Adrenal gland (tissue), 12 donors: ENCODE results near the gene STEAP3. TPM values are rescaled to one million over a fixed set of nuclear protein-coding genes. Genes with fewer than 3 reads are reported as not detected.

Source experiments
- DNase-seq, 7 donors: peaks; one replicate each; pipeline ENCODE4 v3.0.0-alpha.2; 2019 to 2020
- H3K27ac ChIP-seq, 5 donors: fragments of 200-600 bp; sonication (generic) in 4 of 5; 1 replicate in 3 of 5; 2 replicates in 2 of 5; pipeline versions ENCODE4 v1.5.1 to v1.8.0; 2016 to 2020; ENCODE audit warnings: mild to moderate bottlenecking in 1 of 5
- H3K27me3 ChIP-seq: fragments of 200-600 bp; 2 replicates; pipeline ENCODE4 v1.8.0; 2021
- H3K36me3 ChIP-seq, 2 donors: fragments of 200-600 bp; replicated peaks in 1 of 2; 1 replicate in 1 of 2; 2 replicates in 1 of 2; pipeline versions ENCODE4 v1.5.1 to v1.8.0; 2018 to 2022
- H3K4me1 ChIP-seq, 2 donors: fragments of 200-600 bp; replicated peaks in 1 of 2; 1 replicate in 1 of 2; 2 replicates in 1 of 2; pipeline versions ENCODE4 v1.5.1 to v1.8.0; 2018 to 2021
- H3K4me3 ChIP-seq, 4 donors: fragments of 200-600 bp; sonication (generic) in 3 of 4; one replicate each; pipeline ENCODE4 v1.5.1; 2016 to 2018
- H3K9me3 ChIP-seq, 3 donors: fragments of 200-600 bp; sonication (generic) in 1 of 3; replicated peaks in 1 of 3; 1 replicate in 2 of 3; 2 replicates in 1 of 3; pipeline versions ENCODE4 v1.5.1 to v1.8.0; 2016 to 2021
- POLR2A ChIP-seq, 2 donors: fragments of 450-650 bp; IDR thresholded peaks; one replicate each; pipeline ENCODE4 v1.6.1; 2017; ENCODE audit warnings: antibody characterized with exemption in 2 of 2, mild to moderate bottlenecking in 2 of 2, moderate library complexity in 1 of 2
- WGBS, 4 donors: extraction: QIAGEN DNeasy Blood & Tissue Kit in 2 of 4; methylation state at CpG; one replicate each; pipeline versions ENCODE4 v1.1.5 to v1.1.7; 2013 to 2017; 5-methylcytosine and 5-hydroxymethylcytosine counted together
- intact Hi-C, 2 donors: fragments of 100-400 bp; cut with DNase I; formaldehyde crosslinking; loops; one replicate each; pipeline versions ENCODE4 v1.14.1 to v1.15.0; 2022 to 2023
- polyA plus RNA-seq, 3 donors: library from polyadenylated mRNA; stranded (reverse); fragments of 200-250 nt in 2 of 3; fragments of 350-450 nt in 1 of 3; fragmentation: Illumina TruSeq in 1 of 3; extraction: RNeasy Lipid Tissue Mini Kit (QIAGEN cat#74804) in 1 of 3; gene quantifications; one replicate each; pipeline ENCODE4 v1.2.3, GENCODE V29; 2013 to 2014
- total RNA-seq, 9 donors: library from RNA; depleted of rRNA in 4 of 9; stranded (reverse); fragments of >200 nt in 4 of 9; fragments of 120-200 nt in 1 of 9; fragmentation: NEBNext Ultra II Directional in 1 of 9; extraction: Animal tissue kit (Norgen Biotek cat#: 25700) in 1 of 9; gene quantifications; one replicate each; pipeline versions ENCODE4 v1.1.0 to v1.2.4, GENCODE V29; 2013 to 2023
- TF ChIP-seq, protein P1 (sequence below), 6 experiments: fragments of 450-650 bp in 4 of 6; fragments of 200-600 bp in 2 of 6; sonication (generic) in 1 of 6; IDR thresholded peaks; 1 replicate in 5 of 6; 2 replicates in 1 of 6; pipeline versions ENCODE4 v1.5.1 to v1.8.0; 2016 to 2021; ENCODE audit warnings: antibody characterized with exemption in 6 of 6, mild to moderate bottlenecking in 2 of 6, moderate library complexity in 1 of 6
- donor health status: healthy with polysubstance abuse.
- donor health status: Bipolar disorder and iron deficiency.
- donor health status: DM: yes; HTN: yes; CAD: no.
- donor health status: DM: no; HTN: no; CAD: no.
- donor health status: DM: no; HTN: no; CAD: no.
- donor health status: DM: yes; HTN: yes; CAD: no.

Gene STEAP3
- total and polyA plus RNA-seq, 12 donors, result 1.3 to 48.2 (median 6.9) TPM

DNA sequence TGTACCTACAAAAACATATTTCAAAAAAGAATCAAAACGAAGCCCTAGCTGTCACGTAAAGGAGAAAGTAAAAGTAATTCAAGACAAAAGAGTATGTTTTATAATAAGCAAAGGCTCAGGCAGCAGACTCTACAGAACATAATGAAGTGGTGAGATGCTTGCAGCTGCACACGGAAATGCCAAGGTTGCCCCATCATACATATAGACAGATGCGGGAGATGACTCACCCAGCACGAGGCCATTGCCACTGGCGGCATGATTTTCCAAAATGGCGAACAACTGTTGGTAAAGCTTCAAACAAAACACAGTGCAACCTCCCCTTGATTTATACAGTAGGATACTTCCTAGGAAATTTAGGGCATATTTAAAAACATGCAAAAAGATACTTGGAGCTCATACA, 39.1 kb upstream of the STEAP3 start:
- DNase-seq, result peak in 6 of 7 donors; percentile 26 to 58 (median 36)
- Histone ChIP-seq H3K4me1 (no peaks in the 10 kb centered on the region), H3K27me3 (no peaks in the 10 kb centered on the region), H3K4me3 (no peak overlapping the region), H3K27ac (no peak overlapping the region), H3K36me3 (no peaks in the 10 kb centered on the region), H3K9me3 (no peaks in the 10 kb centered on the region)
- 44 to 64% (median 55%) methylated on average over 7 of the region's 7 CpGs for WGBS, 4 donors
- TF ChIP-seq, protein P1, sequence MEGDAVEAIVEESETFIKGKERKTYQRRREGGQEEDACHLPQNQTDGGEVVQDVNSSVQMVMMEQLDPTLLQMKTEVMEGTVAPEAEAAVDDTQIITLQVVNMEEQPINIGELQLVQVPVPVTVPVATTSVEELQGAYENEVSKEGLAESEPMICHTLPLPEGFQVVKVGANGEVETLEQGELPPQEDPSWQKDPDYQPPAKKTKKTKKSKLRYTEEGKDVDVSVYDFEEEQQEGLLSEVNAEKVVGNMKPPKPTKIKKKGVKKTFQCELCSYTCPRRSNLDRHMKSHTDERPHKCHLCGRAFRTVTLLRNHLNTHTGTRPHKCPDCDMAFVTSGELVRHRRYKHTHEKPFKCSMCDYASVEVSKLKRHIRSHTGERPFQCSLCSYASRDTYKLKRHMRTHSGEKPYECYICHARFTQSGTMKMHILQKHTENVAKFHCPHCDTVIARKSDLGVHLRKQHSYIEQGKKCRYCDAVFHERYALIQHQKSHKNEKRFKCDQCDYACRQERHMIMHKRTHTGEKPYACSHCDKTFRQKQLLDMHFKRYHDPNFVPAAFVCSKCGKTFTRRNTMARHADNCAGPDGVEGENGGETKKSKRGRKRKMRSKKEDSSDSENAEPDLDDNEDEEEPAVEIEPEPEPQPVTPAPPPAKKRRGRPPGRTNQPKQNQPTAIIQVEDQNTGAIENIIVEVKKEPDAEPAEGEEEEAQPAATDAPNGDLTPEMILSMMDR (IDR thresholded peaks at IDR 0.05), result no peak
- no peak for TF ChIP-seq POLR2A (IDR thresholded peaks at IDR 0.05)
- intact Hi-C loops, result no loop called here

DNA sequence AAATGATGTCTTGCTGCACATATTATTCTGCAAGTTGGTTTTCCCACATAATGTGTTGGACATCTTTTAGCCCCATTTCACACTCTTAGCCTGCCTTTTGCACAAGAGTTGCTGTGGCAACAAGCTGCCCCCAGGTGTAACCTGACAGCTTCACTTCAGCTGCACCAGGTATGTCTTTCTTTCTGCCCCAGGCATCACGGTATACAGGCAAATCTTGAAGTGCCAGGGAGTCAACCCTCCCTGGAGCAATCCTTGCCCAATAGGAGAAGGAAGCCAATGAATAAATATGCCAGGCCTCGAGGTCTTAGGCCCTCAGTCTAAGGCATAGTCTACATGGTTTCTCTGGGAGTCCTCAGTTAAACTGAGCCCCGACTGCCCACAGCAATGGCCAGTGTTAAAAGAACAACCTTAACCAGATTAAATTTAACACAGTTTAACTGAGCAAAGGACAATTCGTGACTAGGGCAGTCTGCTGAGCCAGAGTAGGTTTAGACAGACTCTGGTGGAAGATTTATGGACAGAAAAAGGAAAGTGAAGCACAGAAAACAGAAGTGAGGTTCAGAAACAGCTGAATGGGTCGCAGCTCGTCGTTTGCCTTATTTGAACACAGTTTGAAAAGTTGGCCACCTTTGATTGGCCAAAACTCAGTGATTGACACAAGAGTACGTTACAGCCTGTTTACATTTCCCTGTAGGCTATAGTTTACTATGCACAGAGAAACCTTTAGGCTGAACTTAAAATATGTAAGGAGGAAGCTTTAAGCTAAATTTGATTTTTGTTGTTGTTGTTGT, 33.1 kb upstream of the STEAP3 start:
- H3K4me3 ChIP-seq, result no peak overlapping the region
- DNase-seq, result no peak
- no peaks in the 10 kb centered on the region for H3K36me3 ChIP-seq
- H3K9me3 ChIP-seq, result no peaks in the 10 kb centered on the region
- no peaks in the 10 kb centered on the region for H3K27me3 ChIP-seq
- H3K27ac ChIP-seq, result no peak overlapping the region
- H3K4me1 ChIP-seq, result no peaks in the 10 kb centered on the region
- no peak for TF ChIP-seq POLR2A (IDR thresholded peaks at IDR 0.05)
- TF ChIP-seq, protein P1 (IDR thresholded peaks at IDR 0.05), result no peak
- WGBS, 4 donors, result 59 to 68% (median 65%) methylated on average over 8 of the region's 8 CpGs
- intact Hi-C loops, result no loop called here

DNA sequence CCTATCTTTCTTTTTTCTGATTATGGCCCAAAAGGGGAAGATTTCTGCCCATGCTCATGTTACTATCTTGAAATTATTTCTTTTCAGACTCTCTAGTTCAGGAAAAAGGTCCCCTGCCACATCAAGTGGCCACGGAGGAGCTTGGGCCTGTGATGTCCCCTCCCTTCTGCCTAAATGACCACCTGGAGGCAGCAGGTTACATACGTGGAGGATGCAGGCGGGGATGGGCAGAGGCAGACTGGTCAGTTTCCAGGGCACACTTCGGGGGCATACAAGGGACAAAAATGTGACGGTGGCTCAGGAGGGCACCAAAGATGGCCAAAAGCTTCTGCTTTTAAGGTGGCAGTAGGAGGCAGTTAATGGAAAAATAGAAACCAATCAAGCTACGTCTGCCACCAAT, 30.7 kb upstream of the STEAP3 start:
- TF ChIP-seq, protein P1 (IDR thresholded peaks at IDR 0.05), result no peak
- 76 to 88% (median 83%) methylated on average over 6 of the region's 6 CpGs for WGBS, 4 donors
- no peak for DNase-seq
- Histone ChIP-seq H3K9me3 (no peaks in the 10 kb centered on the region), H3K27ac (no peak overlapping the region), H3K27me3 (no peaks in the 10 kb centered on the region), H3K36me3 (no peaks in the 10 kb centered on the region), H3K4me3 (no peak overlapping the region), H3K4me1 (peaks cover 0 to 13% of the 10 kb centered on the region in 2 donors)
- intact Hi-C loops, result no loop called here

DNA sequence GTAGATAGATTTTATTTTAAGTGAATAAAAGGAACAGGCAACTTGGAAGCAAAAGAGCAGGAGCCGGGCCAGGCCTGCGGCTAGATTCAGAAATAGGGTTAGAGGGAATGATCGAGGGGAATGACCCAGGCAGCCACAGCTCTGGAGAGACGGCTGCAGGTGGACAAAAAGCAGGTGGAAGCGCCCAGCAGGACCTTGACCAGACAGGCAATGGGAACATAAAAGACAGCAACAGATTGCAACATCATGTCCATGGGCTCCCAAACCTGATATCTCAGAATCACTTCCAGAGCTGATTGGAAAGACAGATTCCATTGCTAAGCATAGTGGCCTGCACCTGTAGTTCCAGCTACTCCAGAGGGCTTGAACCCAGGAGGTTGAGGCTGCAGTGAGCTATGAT, 28.6 kb upstream of the STEAP3 start:
- DNase-seq, result no peak
- intact Hi-C loops, result no loop called here

More for the DNA sequence above, 28.6 kb upstream of the STEAP3 start:
- Histone ChIP-seq H3K27ac (no peak overlapping the region), H3K36me3 (no peaks in the 10 kb centered on the region), H3K9me3 (no peaks in the 10 kb centered on the region), H3K27me3 (no peaks in the 10 kb centered on the region), H3K4me1 (peaks cover 0 to 22% of the 10 kb centered on the region in 2 donors), H3K4me3 (no peak overlapping the region)
- 92 to 93% (median 92%) methylated on average over 5 of the region's 5 CpGs for WGBS, 4 donors
- TF ChIP-seq, protein P1 (IDR thresholded peaks at IDR 0.05), result no peak
- TF ChIP-seq POLR2A (IDR thresholded peaks at IDR 0.05), result no peak
